CD4-positive, CD25-positive, alpha-beta regulatory T cell (primary cell): ENCODE results near the gene NUP85. TPM values are rescaled to one million over a fixed set of nuclear protein-coding genes. Genes with fewer than 3 reads are reported as not detected.

Experiments used
- ATAC-seq, 2 donors: fragments of 150-1000 bp; cut with Tn5 transposase; one replicate each; pipeline ENCODE4 v1.10.0; 2021; ENCODE audit warnings: low read depth in 2 of 2, moderate number of reproducible peaks in 2 of 2, moderate library complexity in 1 of 2
- DNase-seq, 3 donors: peaks; one replicate each; pipeline versions ENCODE4 v3.0.0 to v3.0.0-alpha.2; 2012 to 2022; ENCODE audit warnings: mixed read lengths in 1 of 3
- H3K27ac ChIP-seq: one replicate; pipeline ENCODE4 v1.7.0; 2013; ENCODE audit warnings: mild to moderate bottlenecking, low read length; ENCODE audit not compliant: insufficient read depth, poor library complexity, severe bottlenecking
- H3K27me3 ChIP-seq: one replicate; pipeline ENCODE4 v1.7.0; 2013; ENCODE audit warnings: low read length; ENCODE audit not compliant: control insufficient read depth, insufficient read depth
- H3K36me3 ChIP-seq: one replicate; pipeline ENCODE4 v1.7.0; 2013; ENCODE audit warnings: mild to moderate bottlenecking, low read length, moderate library complexity; ENCODE audit not compliant: control insufficient read depth, insufficient read depth
- H3K4me1 ChIP-seq: 2 replicates; pipeline ENCODE4 v1.7.0; 2013; ENCODE audit warnings: mild to moderate bottlenecking, low read length; ENCODE audit not compliant: insufficient read depth, control insufficient read depth, poor library complexity, severe bottlenecking
- H3K4me3 ChIP-seq: one replicate; pipeline ENCODE4 v1.7.0; 2013; ENCODE audit warnings: low read depth, mild to moderate bottlenecking, low read length, moderate library complexity
- H3K9me3 ChIP-seq, 2 experiments: 1 replicate in 1 of 2; 2 replicates in 1 of 2; pipeline ENCODE4 v1.7.0; 2013; ENCODE audit warnings: low read length in 2 of 2, mild to moderate bottlenecking in 1 of 2, moderate library complexity in 1 of 2; ENCODE audit not compliant: control insufficient read depth in 2 of 2
- H3K27ac Mint-ChIP-seq, 3 donors: one replicate each; pipeline ENCODE4 v1.8.0; 2020 to 2022; ENCODE audit warnings: mild to moderate bottlenecking in 3 of 3, mixed read lengths in 3 of 3, moderate library complexity in 2 of 3
- H3K27me3 Mint-ChIP-seq: one replicate; pipeline ENCODE4 v1.8.0; 2022; ENCODE audit warnings: mild to moderate bottlenecking, mixed read lengths
- H3K36me3 Mint-ChIP-seq: one replicate; pipeline ENCODE4 v1.8.0; 2020; ENCODE audit warnings: mixed read lengths
- H3K4me1 Mint-ChIP-seq, 4 donors: one replicate each; pipeline ENCODE4 v1.8.0; 2020 to 2022; ENCODE audit warnings: mixed read lengths in 4 of 4, mild to moderate bottlenecking in 1 of 4
- H3K4me3 Mint-ChIP-seq, 4 donors: one replicate each; pipeline ENCODE4 v1.8.0; 2020 to 2022; ENCODE audit warnings: mild to moderate bottlenecking in 4 of 4, mixed read lengths in 4 of 4, moderate library complexity in 3 of 4
- H3K9me3 Mint-ChIP-seq, 7 donors: one replicate each; pipeline ENCODE4 v1.8.0; 2020 to 2022; ENCODE audit warnings: mixed read lengths in 7 of 7, mild to moderate bottlenecking in 3 of 7, moderate library complexity in 2 of 7
- polyA plus RNA-seq, 4 donors: library from polyadenylated mRNA; unstranded; fragments of 300-500 nt; fragmentation: Illumina TruSeq; gene quantifications; one replicate each; pipeline ENCODE4 v1.2.3, GENCODE V29; 2021
- total RNA-seq: library from RNA; stranded (reverse); gene quantifications from one replicate; pipeline ENCODE4 v1.2.3, GENCODE V29; 2022

The NUP85 gene
- total and polyA plus RNA-seq, 5 donors from 2014 or later, result 31.1 to 79.5 (median 46.4) TPM

GRCh38 chr17:75265614-75266315 is 60.3 kb downstream of the NUP85 start:
- Histone ChIP-seq H3K36me3 (peaks cover 35% of the 10 kb centered on the region), H3K27me3 (no peaks in the 10 kb centered on the region), H3K4me3 (no peak overlapping the region), H3K27ac (no peak overlapping the region), H3K4me1 (peaks cover 28% of the 10 kb centered on the region), H3K9me3 (no peaks in the 10 kb centered on the region)
- Mint-ChIP-seq H3K4me1 (peaks cover 9 to 46% (median 17%) of the 10 kb centered on the region in 4 donors), H3K9me3 (no peaks in the 10 kb centered on the region), H3K4me3 (peak overlapping the region in 1 of 4 donors; percentile 97), H3K27me3 (no peaks in the 10 kb centered on the region), H3K27ac (peak overlapping the region in 1 of 3 donors; percentile 14), H3K36me3 (peaks cover 9% of the 10 kb centered on the region)
- DNase-seq (no peak), ATAC-seq (no peak)

GRCh38 chr17:75266316-75267152 is 61.1 kb downstream of the NUP85 start:
- peaks cover 9% of the 10 kb centered on the region for H3K36me3 Mint-ChIP-seq

GRCh38 chr17:75267153-75267410 is 61.6 kb downstream of the NUP85 start:
- peaks cover 9% of the 10 kb centered on the region for H3K36me3 Mint-ChIP-seq
- H3K27me3 ChIP-seq, result no peaks in the 10 kb centered on the region
- no peaks in the 10 kb centered on the region for H3K9me3 ChIP-seq
- ATAC-seq, result no peak
- H3K9me3 Mint-ChIP-seq, result no peaks in the 10 kb centered on the region
- H3K36me3 ChIP-seq, result peaks cover 35% of the 10 kb centered on the region
- H3K27ac ChIP-seq, result no peak overlapping the region
- H3K27me3 Mint-ChIP-seq, result no peaks in the 10 kb centered on the region
- H3K4me1 Mint-ChIP-seq, result peaks cover 9 to 41% (median 16%) of the 10 kb centered on the region in 4 donors
- peaks cover 28% of the 10 kb centered on the region for H3K4me1 ChIP-seq
- no peak for DNase-seq
- no peak overlapping the region for H3K4me3 ChIP-seq
- H3K4me3 Mint-ChIP-seq, result peak overlapping the region in 1 of 4 donors; percentile 97
- H3K27ac Mint-ChIP-seq, result peak overlapping the region in 2 of 3 donors; percentile 48 to 86

More at GRCh38 chr17:75266316-75267152, 61.1 kb downstream of the NUP85 start:
- H3K9me3 Mint-ChIP-seq, result no peaks in the 10 kb centered on the region
- no peak for DNase-seq
- Histone ChIP-seq H3K27me3 (no peaks in the 10 kb centered on the region), H3K4me1 (peaks cover 26% of the 10 kb centered on the region), H3K9me3 (no peaks in the 10 kb centered on the region), H3K27ac (no peak overlapping the region), H3K4me3 (no peak overlapping the region), H3K36me3 (peaks cover 35% of the 10 kb centered on the region)
- H3K4me1 Mint-ChIP-seq, result peaks cover 9 to 41% (median 15%) of the 10 kb centered on the region in 4 donors
- H3K27ac Mint-ChIP-seq, result peak overlapping the region in 2 of 3 donors; percentile 48 to 86
- H3K27me3 Mint-ChIP-seq, result no peaks in the 10 kb centered on the region
- no peak for ATAC-seq
- H3K4me3 Mint-ChIP-seq, result peak overlapping the region in 2 of 4 donors; percentile 4 to 97

GRCh38 chr17:75267411-75268232 is 62.1 kb downstream of the NUP85 start:
- Histone ChIP-seq H3K36me3 (peaks cover 35% of the 10 kb centered on the region), H3K4me1 (peaks cover 28% of the 10 kb centered on the region), H3K4me3 (no peak overlapping the region), H3K9me3 (no peaks in the 10 kb centered on the region), H3K27ac (no peak overlapping the region), H3K27me3 (no peaks in the 10 kb centered on the region)
- Mint-ChIP-seq H3K9me3 (no peaks in the 10 kb centered on the region), H3K36me3 (peaks cover 9% of the 10 kb centered on the region), H3K4me1 (peaks cover 4 to 40% (median 13%) of the 10 kb centered on the region in 4 donors), H3K4me3 (peak overlapping the region in 2 of 4 donors; percentile 74 to 97), H3K27me3 (no peaks in the 10 kb centered on the region), H3K27ac (peak overlapping the region in 2 of 3 donors; percentile 41 to 74)
- DNase-seq (no peak), ATAC-seq (no peak)

DNA sequence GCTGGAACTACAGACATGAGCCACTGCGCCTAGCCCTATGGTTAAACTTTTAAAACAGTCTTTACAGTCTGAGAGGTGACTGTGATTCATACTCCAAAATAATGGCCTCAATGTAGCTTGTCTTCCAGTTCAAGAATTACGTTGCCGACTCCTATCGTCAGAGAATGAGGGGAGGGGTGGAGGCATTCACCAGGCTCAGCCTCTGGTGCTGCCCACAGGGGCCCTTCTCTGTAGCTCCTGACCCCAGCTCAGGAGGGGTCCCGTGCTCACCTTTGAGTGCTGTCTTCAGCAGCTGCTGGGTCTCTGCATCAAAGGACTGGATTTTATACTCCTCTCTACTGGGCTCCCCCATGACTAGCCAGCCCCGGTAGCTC is 64.4 kb downstream of the NUP85 start:
- no peaks in the 10 kb centered on the region for H3K9me3 ChIP-seq
- peaks cover 28% of the 10 kb centered on the region for H3K4me1 ChIP-seq
- peak overlapping the region; percentile 26 for H3K4me3 ChIP-seq
- H3K36me3 ChIP-seq, result peaks cover 22% of the 10 kb centered on the region
- peak overlapping the region; percentile 56 to 83 (median 65) for H3K27ac Mint-ChIP-seq
- no peaks in the 10 kb centered on the region for H3K27me3 Mint-ChIP-seq
- peak overlapping the region; percentile 83 to 97 (median 85) for H3K4me3 Mint-ChIP-seq
- peaks cover 0 to 2% (median 0%) of the 10 kb centered on the region in 7 donors for H3K9me3 Mint-ChIP-seq
- H3K27me3 ChIP-seq, result no peaks in the 10 kb centered on the region
- no peak for ATAC-seq
- peaks cover 7% of the 10 kb centered on the region for H3K36me3 Mint-ChIP-seq
- H3K27ac ChIP-seq, result peak overlapping the region; percentile 89
- peaks cover 4 to 43% (median 12%) of the 10 kb centered on the region in 4 donors for H3K4me1 Mint-ChIP-seq
- no peak for DNase-seq

- Histone ChIP-seq H3K9me3 (no peaks in the 10 kb centered on the region), H3K27me3 (no peaks in the 10 kb centered on the region), H3K4me3 (peak overlapping the region; percentile 51), H3K27ac (peak overlapping the region; percentile 89), H3K4me1 (peaks cover 28% of the 10 kb centered on the region), H3K36me3 (peaks cover 19% of the 10 kb centered on the region)
- H3K27ac Mint-ChIP-seq, result peak overlapping the region; percentile 56 to 83 (median 82)
- H3K36me3 Mint-ChIP-seq, result peaks cover 7% of the 10 kb centered on the region
- H3K9me3 Mint-ChIP-seq, result peaks cover 0 to 2% (median 0%) of the 10 kb centered on the region in 7 donors
- DNase-seq (peak in 1 of 3 donors; percentile 75), ATAC-seq (peak; percentile 12 to 24)
- peak overlapping the region; percentile 83 to 97 (median 85) for H3K4me3 Mint-ChIP-seq
- peaks cover 4 to 45% (median 12%) of the 10 kb centered on the region in 4 donors for H3K4me1 Mint-ChIP-seq
- H3K27me3 Mint-ChIP-seq, result no peaks in the 10 kb centered on the region
Observed at GRCh38 chr17:75270218-75270965, 64.9 kb downstream of the NUP85 start.

DNA sequence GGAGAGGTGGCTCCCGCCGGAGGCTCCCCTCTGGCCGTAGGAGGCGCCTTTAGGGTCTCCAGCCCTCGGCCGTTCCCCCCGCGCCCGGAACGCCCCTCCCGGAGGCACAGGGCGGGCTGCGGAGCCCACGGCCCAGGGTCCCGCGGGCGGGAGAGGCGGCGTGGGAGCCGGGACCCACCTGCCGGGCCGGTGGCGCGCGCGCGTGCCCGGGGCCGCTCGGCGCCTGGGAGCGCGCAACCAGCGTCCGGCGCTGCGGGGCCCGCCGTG is 65.4 kb downstream of the NUP85 start, which contains the start of gene MIF4GD:
Gene MIF4GD (minus strand): TSS at position 266 of the 267 bp plus-strand sequence. CDS start 1,036 bp downstream, outside the sequence.
- Histone ChIP-seq H3K36me3 (peaks cover 14% of the 10 kb centered on the region), H3K27me3 (no peaks in the 10 kb centered on the region)

More for the DNA sequence above, 65.4 kb downstream of the NUP85 start, which contains the start of gene MIF4GD:
- H3K36me3 Mint-ChIP-seq, result peaks cover 7% of the 10 kb centered on the region
- Histone ChIP-seq H3K4me3 (peak within 1 kb of the TSS; percentile 67), H3K9me3 (no peaks in the 10 kb centered on the region), H3K4me1 (peaks cover 28% of the 10 kb centered on the region), H3K27ac (peak within 1 kb of the TSS; percentile 89)
- peaks cover 4 to 46% (median 12%) of the 10 kb centered on the region in 4 donors for H3K4me1 Mint-ChIP-seq
- H3K9me3 Mint-ChIP-seq, result peaks cover 0 to 2% (median 0%) of the 10 kb centered on the region in 7 donors
- peak within 1 kb of the TSS; percentile 84 to 97 (median 87) for H3K4me3 Mint-ChIP-seq
- DNase-seq, result no peak
- no peak for ATAC-seq
- H3K27me3 Mint-ChIP-seq, result no peaks in the 10 kb centered on the region
- H3K27ac Mint-ChIP-seq, result peak within 1 kb of the TSS; percentile 57 to 90 (median 90)
